A549 (cell line): ENCODE measurements around the gene C6orf52. TPM values are rescaled to one million over a fixed set of nuclear protein-coding genes. Genes with fewer than 3 reads are reported as not detected.

Experiments used
- ATAC-seq, 2 experiments: fragments of 200-7000 bp in 1 of 2; fragments of >200 bp in 1 of 2; cut with Nextera tagmentation in 1 of 2; cut with Tn5 transposase in 1 of 2; 3 replicates each; pipeline versions ENCODE4 v1.8.0 to v1.9.1; 2018 to 2020; ENCODE audit warnings: mild to moderate bottlenecking in 1 of 2, moderate library complexity in 1 of 2
- CTCF ChIA-PET: fragments of 300-600 bp; sonication (Branson Sonifier 250); formaldehyde crosslinking; extraction: SDS; loops from one replicate; lab custom pipeline; 2021; ENCODE audit warnings: antibody characterized with exemption, inconsistent platforms; lab: Yijun Ruan, JAX
- POLR2A ChIA-PET: fragments of 350-600 bp; formaldehyde crosslinking; extraction: SDS; loops from one replicate; lab custom pipeline; 2021; ENCODE audit warnings: antibody characterized with exemption, inconsistent platforms; lab: Yijun Ruan, JAX
- DNase-seq, 2 experiments: peaks; one replicate each; pipeline versions ENCODE4 v3.0.0 to v3.0.0-alpha.2; 2011 to 2016; ENCODE audit warnings: low read depth in 1 of 2, low spot score in 1 of 2
- FAIRE-seq: peaks from 2 replicates; lab custom pipeline; 2011; peaks lifted over from hg19 to GRCh38; lab: Jason Lieb, UNC
- H3K27ac ChIP-seq, 2 experiments: fragments of >200 bp; sonication (Bioruptor Twin); formaldehyde crosslinking; 3 replicates each; pipeline ENCODE4 v1.5.1; 2016 to 2017
- H3K4me1 ChIP-seq: fragments of >200 bp; sonication (Bioruptor Twin); formaldehyde crosslinking; 3 replicates; pipeline ENCODE4 v1.6.1; 2016
- H3K4me2 ChIP-seq: fragments of >200 bp; sonication (Bioruptor Twin); formaldehyde crosslinking; 3 replicates; pipeline ENCODE4 v1.6.1; 2016
- H3K4me3 ChIP-seq: fragments of >200 bp; sonication (Bioruptor Twin); formaldehyde crosslinking; 3 replicates; pipeline ENCODE4 v1.5.1; 2016
- H3K9me3 ChIP-seq: fragments of >200 bp; sonication (Bioruptor Twin); formaldehyde crosslinking; 3 replicates; pipeline ENCODE4 v1.6.1; 2016
- CEBPB ChIP-seq, 2 experiments: fragments of >200 bp in 1 of 2; sonication (Bioruptor Twin) in 1 of 2; formaldehyde crosslinking in 1 of 2; IDR thresholded peaks; 2 replicates each; pipeline ENCODE4 v1.6.1; 2012 to 2016
- CTCF ChIP-seq: fragments of >200 bp; sonication (Bioruptor Twin); formaldehyde crosslinking; IDR thresholded peaks from 3 replicates; pipeline ENCODE4 v1.5.1; 2016
- EHF ChIP-seq: fragments of 250-450 bp; sonication (Bioruptor Pico); IDR thresholded peaks from 2 replicates; pipeline ENCODE4 v1.5.0; 2020; ENCODE audit warnings: mild to moderate bottlenecking
- EP300 ChIP-seq, 2 experiments: fragments of >200 bp; sonication (Bioruptor Twin); formaldehyde crosslinking; IDR thresholded peaks; 2 replicates in 1 of 2; 3 replicates in 1 of 2; pipeline ENCODE4 v1.6.1; 2016 to 2017
- FOXS1 ChIP-seq: fragments of 250-450 bp; sonication (Bioruptor Pico); IDR thresholded peaks from 2 replicates; pipeline ENCODE4 v1.5.0; 2020; ENCODE audit warnings: mild to moderate bottlenecking, moderate library complexity
- HEYL ChIP-seq: fragments of 250-450 bp; sonication (Bioruptor Pico); IDR thresholded peaks from 2 replicates; pipeline ENCODE4 v1.8.0; 2021; ENCODE audit warnings: mild to moderate bottlenecking, moderate library complexity
- MAFK ChIP-seq: fragments of 450-650 bp; IDR thresholded peaks from 2 replicates; pipeline ENCODE4 v1.6.1; 2014; ENCODE audit not compliant: partially characterized antibody
- NPAS2 ChIP-seq: fragments of 250-450 bp; sonication (Bioruptor Pico); IDR thresholded peaks from 2 replicates; pipeline ENCODE4 v1.8.0; 2022; ENCODE audit warnings: mild to moderate bottlenecking, moderate library complexity, borderline replicate concordance
- POLR2AphosphoS2 ChIP-seq: conservative IDR thresholded peaks from 2 replicates; pipeline ENCODE4 v1.6.1; 2012; ENCODE audit warnings: low read length, improper control_type of control experiment, inconsistent platforms
- REST ChIP-seq: fragments of 200-600 bp; sonication (generic); IDR thresholded peaks from 2 replicates; pipeline ENCODE4 v1.6.1; 2016; ENCODE audit warnings: antibody characterized with exemption, mild to moderate bottlenecking, moderate library complexity
- RFX5 ChIP-seq: fragments of 450-650 bp; IDR thresholded peaks from 2 replicates; pipeline ENCODE4 v1.7.1; 2014; ENCODE audit warnings: antibody characterized with exemption, mild to moderate bottlenecking, moderate library complexity
- ZFP36 ChIP-seq: fragments of 450-650 bp; IDR thresholded peaks from 2 replicates; pipeline ENCODE4 v1.6.1; 2014; ENCODE audit warnings: borderline replicate concordance; ENCODE audit not compliant: partially characterized antibody
- ZSCAN20 ChIP-seq: fragments of 250-450 bp; sonication (Bioruptor Pico); IDR thresholded peaks from 2 replicates; pipeline ENCODE4 v1.8.0; 2022; ENCODE audit warnings: mild to moderate bottlenecking, moderate library complexity
- WGBS: methylation state at CpG from one replicate; pipeline ENCODE4 v1.1.6; 2017; ENCODE audit errors: missing lambda C conversion rate; 5-methylcytosine and 5-hydroxymethylcytosine counted together
- polyA plus RNA-seq, 4 experiments: library from polyadenylated mRNA; depleted of rRNA in 3 of 4; stranded (reverse); fragments of >200 nt; fragmentation: RNase III in 1 of 4; extraction: RNeasy Plus Mini Kit Qiagen cat#74134 plus additional on column Dnase treatment in 1 of 4; gene quantifications; 2 replicates in 3 of 4; 3 replicates in 1 of 4; pipeline ENCODE4 v1.2.3, GENCODE V29; 2011 to 2017
- TF ChIP-seq, protein P1 (sequence below): fragments of >200 bp; sonication (Bioruptor Twin); formaldehyde crosslinking; IDR thresholded peaks from 3 replicates; pipeline ENCODE4 v1.6.1; 2016
- TF ChIP-seq, protein P2 (sequence below): IDR thresholded peaks from 2 replicates; pipeline ENCODE4 v1.6.1; 2012; ENCODE audit warnings: low read depth, borderline replicate concordance
- TF ChIP-seq, protein P3 (sequence below): IDR thresholded peaks from 2 replicates; pipeline ENCODE4 v1.6.1; 2012
- TF ChIP-seq, protein P4 (sequence below): fragments of 150-350 bp; IDR thresholded peaks from 2 replicates; pipeline ENCODE4 v1.6.1; 2014; ENCODE audit warnings: low read depth, mild to moderate bottlenecking, low read length
- TF ChIP-seq, protein P5 (sequence below): fragments of >200 bp; sonication (Bioruptor Twin); formaldehyde crosslinking; IDR thresholded peaks from 2 replicates; pipeline ENCODE4 v1.6.1; 2016

The C6orf52 gene
- polyA plus RNA-seq, 2 of the 4 experiments (the other 2 are of a cell fraction): 1.3 to 2.2 TPM

GRCh38 chr6:10733151-10733715, 38.8 kb upstream of the C6orf52 start:
- ChIA-PET CTCF (interaction anchor here (0.8 to 1.7 kb wide), 3 partner anchors 9 to 27 kb away, joined by 3 to 5 read pairs (median 3); no protein-coding TSS in a partner anchor), POLR2A (interaction anchor here (3.7 kb wide), 1 partner anchor 10 kb away, joined by 16 read pairs; the partner anchor contains the start of gene TMEM14C)
- FAIRE-seq (no peak), DNase-seq (no peak), ATAC-seq (peak in 1 of 2 experiments; percentile 26; a peak in 3 of 6 replicates)
- Histone ChIP-seq H3K4me2 (no peak overlapping the region), H3K4me1 (peaks cover 26% of the 10 kb centered on the region), H3K4me3 (no peak overlapping the region), H3K27ac (peak overlapping the region; percentile 77 to 90; a peak in 5 of 6 replicates), H3K9me3 (no peaks in the 10 kb centered on the region)
- TF ChIP-seq MAFK: peak; percentile 95
- no peak for TF ChIP-seq RFX5
- 93% methylated on average over 17 of the region's 17 CpGs for WGBS

DNA sequence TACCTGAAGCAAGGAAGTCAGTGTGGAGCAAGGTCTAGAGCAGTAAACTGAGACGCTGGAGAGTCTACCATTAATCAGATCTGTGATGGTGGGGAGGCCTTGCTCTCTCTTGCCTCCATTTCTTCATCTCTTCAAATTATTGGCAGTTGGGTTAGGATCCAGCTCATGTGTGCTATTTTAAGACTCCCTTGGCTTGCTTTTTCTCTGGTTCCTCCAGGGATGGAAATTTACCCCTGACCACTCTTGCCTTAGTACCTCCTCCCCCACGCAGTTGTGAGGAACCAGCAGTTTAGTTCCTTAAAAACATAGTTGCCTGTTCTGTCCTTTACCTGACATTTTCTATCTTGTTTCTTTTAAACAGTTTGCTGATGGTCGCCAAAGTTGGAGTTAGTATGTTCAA, 35.8 kb upstream of the C6orf52 start:
- Histone ChIP-seq H3K9me3 (no peaks in the 10 kb centered on the region), H3K27ac (no peak overlapping the region), H3K4me1 (peaks cover 17% of the 10 kb centered on the region), H3K4me2 (no peak overlapping the region), H3K4me3 (no peak overlapping the region)
- ChIA-PET POLR2A (interaction anchor here (0.8 kb wide), 1 partner anchor 35 kb away, joined by 3 read pairs; the partner anchor contains the start of gene PAK1IP1), CTCF (interaction anchor here (1.7 kb wide), 1 partner anchor 9 kb away, joined by 4 read pairs; no protein-coding TSS in a partner anchor)
- DNase-seq (no peak), ATAC-seq (no peak), FAIRE-seq (no peak)
- TF ChIP-seq MAFK (no peak), EHF (CRISPR knock-in tag) (no peak), EP300 (IDR thresholded peaks at IDR 0.05) (no peak), REST (no peak), CTCF (no peak), HEYL (CRISPR knock-in tag) (no peak), POLR2AphosphoS2 (no peak), ZSCAN20 (CRISPR knock-in tag) (no peak), ZFP36 (no peak), FOXS1 (CRISPR knock-in tag) (no peak), NPAS2 (CRISPR knock-in tag) (no peak), CEBPB (IDR thresholded peaks at IDR 0.05) (no peak)
- TF ChIP-seq, protein P1, sequence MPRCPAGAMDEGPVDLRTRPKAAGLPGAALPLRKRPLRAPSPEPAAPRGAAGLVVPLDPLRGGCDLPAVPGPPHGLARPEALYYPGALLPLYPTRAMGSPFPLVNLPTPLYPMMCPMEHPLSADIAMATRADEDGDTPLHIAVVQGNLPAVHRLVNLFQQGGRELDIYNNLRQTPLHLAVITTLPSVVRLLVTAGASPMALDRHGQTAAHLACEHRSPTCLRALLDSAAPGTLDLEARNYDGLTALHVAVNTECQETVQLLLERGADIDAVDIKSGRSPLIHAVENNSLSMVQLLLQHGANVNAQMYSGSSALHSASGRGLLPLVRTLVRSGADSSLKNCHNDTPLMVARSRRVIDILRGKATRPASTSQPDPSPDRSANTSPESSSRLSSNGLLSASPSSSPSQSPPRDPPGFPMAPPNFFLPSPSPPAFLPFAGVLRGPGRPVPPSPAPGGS: no peak
- TF ChIP-seq, protein P2, sequence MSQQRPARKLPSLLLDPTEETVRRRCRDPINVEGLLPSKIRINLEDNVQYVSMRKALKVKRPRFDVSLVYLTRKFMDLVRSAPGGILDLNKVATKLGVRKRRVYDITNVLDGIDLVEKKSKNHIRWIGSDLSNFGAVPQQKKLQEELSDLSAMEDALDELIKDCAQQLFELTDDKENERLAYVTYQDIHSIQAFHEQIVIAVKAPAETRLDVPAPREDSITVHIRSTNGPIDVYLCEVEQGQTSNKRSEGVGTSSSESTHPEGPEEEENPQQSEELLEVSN: no peak
- TF ChIP-seq, protein P3, sequence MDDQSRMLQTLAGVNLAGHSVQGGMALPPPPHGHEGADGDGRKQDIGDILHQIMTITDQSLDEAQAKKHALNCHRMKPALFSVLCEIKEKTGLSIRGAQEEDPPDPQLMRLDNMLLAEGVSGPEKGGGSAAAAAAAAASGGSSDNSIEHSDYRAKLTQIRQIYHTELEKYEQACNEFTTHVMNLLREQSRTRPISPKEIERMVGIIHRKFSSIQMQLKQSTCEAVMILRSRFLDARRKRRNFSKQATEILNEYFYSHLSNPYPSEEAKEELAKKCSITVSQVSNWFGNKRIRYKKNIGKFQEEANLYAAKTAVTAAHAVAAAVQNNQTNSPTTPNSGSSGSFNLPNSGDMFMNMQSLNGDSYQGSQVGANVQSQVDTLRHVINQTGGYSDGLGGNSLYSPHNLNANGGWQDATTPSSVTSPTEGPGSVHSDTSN: no peak
- TF ChIP-seq, protein P4, sequence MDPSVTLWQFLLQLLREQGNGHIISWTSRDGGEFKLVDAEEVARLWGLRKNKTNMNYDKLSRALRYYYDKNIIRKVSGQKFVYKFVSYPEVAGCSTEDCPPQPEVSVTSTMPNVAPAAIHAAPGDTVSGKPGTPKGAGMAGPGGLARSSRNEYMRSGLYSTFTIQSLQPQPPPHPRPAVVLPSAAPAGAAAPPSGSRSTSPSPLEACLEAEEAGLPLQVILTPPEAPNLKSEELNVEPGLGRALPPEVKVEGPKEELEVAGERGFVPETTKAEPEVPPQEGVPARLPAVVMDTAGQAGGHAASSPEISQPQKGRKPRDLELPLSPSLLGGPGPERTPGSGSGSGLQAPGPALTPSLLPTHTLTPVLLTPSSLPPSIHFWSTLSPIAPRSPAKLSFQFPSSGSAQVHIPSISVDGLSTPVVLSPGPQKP: no peak
- TF ChIP-seq, protein P5, sequence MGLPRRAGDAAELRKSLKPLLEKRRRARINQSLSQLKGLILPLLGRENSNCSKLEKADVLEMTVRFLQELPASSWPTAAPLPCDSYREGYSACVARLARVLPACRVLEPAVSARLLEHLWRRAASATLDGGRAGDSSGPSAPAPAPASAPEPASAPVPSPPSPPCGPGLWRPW: no peak
- 81% methylated on average over 3 of the region's 3 CpGs for WGBS
